Heart left ventricle (tissue), 16 donors: ENCODE data around the gene YPEL4. TPM values are rescaled to one million over a fixed set of nuclear protein-coding genes. Genes with fewer than 3 reads are reported as not detected.

Experiments
- ATAC-seq, 4 donors: fragments of 200-7000 bp; cut with Tn5 transposase; one replicate each; pipeline ENCODE4 v1.9.1; 2020 to 2022; ENCODE audit warnings: moderate library complexity in 4 of 4, mild to moderate bottlenecking in 3 of 4, moderate number of reproducible peaks in 1 of 4
- DNase-seq, 5 donors: peaks; one replicate each; pipeline ENCODE4 v3.0.0-alpha.2; 2020
- H3K27ac ChIP-seq, 12 donors: fragments of 200-600 bp; sonication (generic) in 4 of 12; one replicate each; pipeline versions ENCODE4 v1.5.0 to v1.8.0; 2016 to 2022; ENCODE audit warnings: mild to moderate bottlenecking in 2 of 12
- H3K27me3 ChIP-seq, 9 donors: fragments of 200-600 bp; sonication (generic) in 2 of 9; one replicate each; pipeline versions ENCODE4 v1.5.1 to v1.8.0; 2016 to 2022; ENCODE audit warnings: mild to moderate bottlenecking in 3 of 9
- H3K36me3 ChIP-seq, 9 donors: fragments of 200-600 bp; sonication (generic) in 2 of 9; one replicate each; pipeline versions ENCODE4 v1.5.0 to v1.8.0; 2018 to 2022; ENCODE audit warnings: mild to moderate bottlenecking in 2 of 9
- H3K4me1 ChIP-seq, 12 donors: fragments of 200-600 bp; sonication (generic) in 4 of 12; one replicate each; pipeline versions ENCODE4 v1.5.0 to v1.8.0; 2016 to 2022; ENCODE audit warnings: mild to moderate bottlenecking in 3 of 12
- H3K4me3 ChIP-seq, 12 donors: fragments of 200-600 bp; sonication (generic) in 4 of 12; one replicate each; pipeline versions ENCODE4 v1.5.0 to v1.8.0; 2017 to 2022; ENCODE audit warnings: mild to moderate bottlenecking in 9 of 12, moderate library complexity in 4 of 12
- H3K9me3 ChIP-seq, 12 donors: fragments of 200-600 bp; sonication (generic) in 4 of 12; one replicate each; pipeline versions ENCODE4 v1.5.0 to v1.8.0; 2016 to 2022; ENCODE audit warnings: mild to moderate bottlenecking in 1 of 12
- POLR2A ChIP-seq, 2 donors: fragments of 450-650 bp; IDR thresholded peaks; one replicate each; pipeline ENCODE4 v1.6.1; 2017; ENCODE audit warnings: antibody characterized with exemption in 2 of 2, mild to moderate bottlenecking in 2 of 2, moderate library complexity in 2 of 2
- WGBS, 4 donors: extraction: QIAGEN DNeasy Blood & Tissue Kit in 2 of 4; methylation state at CpG; one replicate each; pipeline versions ENCODE4 v1.1.5 to v1.1.7; 2013 to 2018; 5-methylcytosine and 5-hydroxymethylcytosine counted together
- intact Hi-C, 10 donors: fragments of 100-400 bp; cut with DNase I; formaldehyde crosslinking; loops; one replicate each; pipeline versions ENCODE4 v1.11.1 to v1.14.2; 2022
- polyA plus RNA-seq, 2 donors: library from polyadenylated mRNA; stranded (reverse); fragments of 200-250 nt; gene quantifications; one replicate each; pipeline ENCODE4 v1.2.3, GENCODE V29; 2013
- total RNA-seq, 9 donors: library from RNA; depleted of rRNA in 2 of 9; stranded (reverse); fragments of >200 nt in 2 of 9; fragmentation: NEBNext Ultra II Directional in 3 of 9; extraction: Animal tissue kit (Norgen Biotek cat#: 25700) in 3 of 9; gene quantifications; one replicate each; pipeline versions ENCODE4 v1.1.0 to v1.2.4, GENCODE V29; 2016 to 2023
- TF ChIP-seq, protein P1 (sequence below), 12 donors: fragments of 200-600 bp; sonication (generic) in 4 of 12; IDR thresholded peaks; one replicate each; pipeline versions ENCODE4 v1.5.0 to v1.8.0; 2018 to 2022; ENCODE audit warnings: antibody characterized with exemption in 12 of 12, mild to moderate bottlenecking in 5 of 12
- donor health status: ischemic (EF 13 %, LVEDD 7.1; RV severe dilation, severe dysfunction).
- donor health status: healthy with polysubstance abuse.
- donor health status: DM: no; HTN: yes; CAD: no.
- donor health status: DM: no; HTN: no; CAD: no.
- donor health status: ischemic (EF 25% LVEDD 6.9; RV normal size, moderate dysfunction).
- donor health status: ischemic (EF 25% LVEDD 5.7; RV mildly dilated, moderate dysfunction).
- donor health status: healthy.
- donor health status: DM: yes; HTN: yes; CAD: no.
- donor health status: ischemic (EF 35%, LVEDD 5.7; RV mildly dilated, moderate dysfunction).
- donor health status: nonischemic (EF 11% LVEDD 7.7; RV severe dilation, severe dysfunction).
- donor health status: DM: yes; HTN: yes; CAD: no.
- donor health status: PGD.
- donor health status: ischemic (EF 29% LVEDD 5.4; RV normal size, mild dysfunction).
- donor health status: nonischemic (EF 23%, LVEDD 6.1; RV moderate dilation, normal function).

Gene YPEL4
- total and polyA plus RNA-seq, 11 donors: 0.16 to 2.2 (median 0.67) TPM

DNA sequence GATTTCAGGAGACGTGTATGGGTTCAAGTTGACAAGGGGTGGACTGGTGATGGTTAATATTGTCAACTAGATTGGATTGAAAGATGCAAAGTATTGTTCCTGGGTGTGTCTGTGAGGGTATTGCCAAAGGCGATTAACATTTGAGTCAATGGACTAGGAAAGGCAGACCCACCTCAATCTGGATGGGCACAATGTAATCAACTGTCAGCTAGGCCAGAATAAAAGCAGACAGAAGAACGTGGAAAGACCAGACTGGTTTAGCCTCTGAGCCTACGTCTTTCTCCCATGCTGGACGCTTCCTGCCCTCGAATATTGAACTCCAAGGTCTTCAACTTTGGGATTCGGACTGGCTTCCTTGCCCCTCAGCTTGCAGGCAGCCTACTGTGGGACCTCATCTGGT, 1.7 kb upstream of the YPEL4 start:
- TF ChIP-seq POLR2A (IDR thresholded peaks at IDR 0.05): no peak
- TF ChIP-seq, protein P1, sequence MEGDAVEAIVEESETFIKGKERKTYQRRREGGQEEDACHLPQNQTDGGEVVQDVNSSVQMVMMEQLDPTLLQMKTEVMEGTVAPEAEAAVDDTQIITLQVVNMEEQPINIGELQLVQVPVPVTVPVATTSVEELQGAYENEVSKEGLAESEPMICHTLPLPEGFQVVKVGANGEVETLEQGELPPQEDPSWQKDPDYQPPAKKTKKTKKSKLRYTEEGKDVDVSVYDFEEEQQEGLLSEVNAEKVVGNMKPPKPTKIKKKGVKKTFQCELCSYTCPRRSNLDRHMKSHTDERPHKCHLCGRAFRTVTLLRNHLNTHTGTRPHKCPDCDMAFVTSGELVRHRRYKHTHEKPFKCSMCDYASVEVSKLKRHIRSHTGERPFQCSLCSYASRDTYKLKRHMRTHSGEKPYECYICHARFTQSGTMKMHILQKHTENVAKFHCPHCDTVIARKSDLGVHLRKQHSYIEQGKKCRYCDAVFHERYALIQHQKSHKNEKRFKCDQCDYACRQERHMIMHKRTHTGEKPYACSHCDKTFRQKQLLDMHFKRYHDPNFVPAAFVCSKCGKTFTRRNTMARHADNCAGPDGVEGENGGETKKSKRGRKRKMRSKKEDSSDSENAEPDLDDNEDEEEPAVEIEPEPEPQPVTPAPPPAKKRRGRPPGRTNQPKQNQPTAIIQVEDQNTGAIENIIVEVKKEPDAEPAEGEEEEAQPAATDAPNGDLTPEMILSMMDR (IDR thresholded peaks at IDR 0.05): no peak
- WGBS, 4 donors: 79 to 88% (median 84%) methylated on average over 7 of the region's 7 CpGs
- intact Hi-C loops: no loop called here
- H3K27ac ChIP-seq: no peak overlapping the region
- ATAC-seq: no peak
- no peak for DNase-seq
- peaks cover 4 to 48% (median 30%) of the 10 kb centered on the region in 9 donors for H3K27me3 ChIP-seq
- no peaks in the 10 kb centered on the region for H3K36me3 ChIP-seq
- H3K4me1 ChIP-seq: peaks cover 0 to 55% (median 17%) of the 10 kb centered on the region in 12 donors
- H3K4me3 ChIP-seq: no peak overlapping the region
- H3K9me3 ChIP-seq: no peaks in the 10 kb centered on the region

DNA sequence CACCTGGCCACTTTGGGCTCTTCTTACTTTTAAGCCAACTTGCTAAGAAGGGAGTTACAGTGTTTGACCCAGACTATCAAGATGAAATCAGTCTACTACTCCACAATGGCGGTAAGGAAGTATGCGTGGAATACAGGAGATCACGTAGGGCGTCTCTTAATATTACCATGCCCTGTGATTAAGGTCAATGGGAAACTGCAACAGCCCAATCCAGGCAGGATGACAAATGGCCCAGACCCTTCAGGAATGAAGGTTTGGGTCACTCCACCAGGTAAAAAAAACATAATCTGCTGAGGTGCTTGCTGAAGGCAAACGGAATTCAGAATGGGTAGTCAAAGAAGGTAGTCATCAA, 1.0 kb upstream of the YPEL4 start:
- H3K4me1 ChIP-seq: peaks cover 0 to 62% (median 24%) of the 10 kb centered on the region in 12 donors
- ATAC-seq (no peak), DNase-seq (no peak)
- intact Hi-C loops: no loop called here
- no peaks in the 10 kb centered on the region for H3K9me3 ChIP-seq
- H3K27me3 ChIP-seq: peaks cover 4 to 54% (median 34%) of the 10 kb centered on the region in 9 donors
- H3K4me3 ChIP-seq: no peak overlapping the region
- TF ChIP-seq, protein P1 (IDR thresholded peaks at IDR 0.05): no peak
- no peak for TF ChIP-seq POLR2A (IDR thresholded peaks at IDR 0.05)
- no peaks in the 10 kb centered on the region for H3K36me3 ChIP-seq
- 56 to 73% (median 70%) methylated on average over 5 of the region's 5 CpGs for WGBS, 4 donors
- no peak overlapping the region for H3K27ac ChIP-seq

DNA sequence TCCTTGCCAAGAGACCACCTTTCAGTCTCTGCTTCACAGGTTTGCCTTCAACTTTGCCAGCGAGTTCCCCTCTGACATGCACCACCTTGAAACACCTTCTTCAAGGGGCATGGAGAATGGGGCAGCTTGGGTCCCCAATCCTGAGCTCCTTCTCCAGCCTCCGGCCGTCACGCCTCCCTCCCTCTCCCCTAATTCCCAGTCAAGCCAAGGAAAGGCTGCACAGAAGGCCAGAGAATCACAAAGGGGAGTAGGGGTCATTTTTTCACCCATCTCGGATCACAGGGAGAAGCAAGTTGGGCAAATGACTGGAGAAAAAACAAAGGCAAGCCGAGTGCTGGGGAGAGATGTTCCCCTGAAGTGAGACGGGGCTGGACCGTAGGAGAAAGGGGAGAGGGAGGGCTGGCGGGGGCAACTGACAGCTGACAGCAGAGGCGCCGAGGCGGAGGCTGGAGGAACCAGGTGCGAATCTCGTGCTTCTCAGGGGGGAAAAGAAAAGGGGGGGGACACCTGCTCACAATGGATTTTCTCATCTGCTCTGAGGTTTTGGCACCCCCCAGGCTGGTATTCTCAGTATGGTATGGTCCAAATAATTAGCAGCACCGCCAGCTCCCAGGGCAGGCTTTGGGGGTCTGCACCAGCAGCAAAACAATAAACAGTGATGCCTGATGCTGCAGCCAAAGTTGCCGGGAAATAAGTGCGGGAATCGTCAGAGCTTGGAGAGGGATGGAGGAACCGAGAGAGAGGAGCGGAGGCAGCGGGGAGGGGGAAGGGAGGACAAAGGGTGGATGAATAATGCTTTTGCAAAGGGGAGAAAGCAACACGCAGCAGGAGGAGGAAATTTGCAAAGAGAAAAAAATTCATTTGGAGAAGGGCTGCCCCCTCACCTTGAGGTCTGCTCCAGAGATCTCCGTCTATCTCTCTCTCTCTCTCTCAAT, 644 bp downstream of the YPEL4 start:
- ATAC-seq: no peak
- 2 to 3% (median 2%) methylated on average over 23 of the region's 23 CpGs for WGBS, 4 donors
- Histone ChIP-seq H3K27ac (peak overlapping the region in 1 of 12 donors; percentile 28), H3K4me1 (peaks cover 2 to 79% (median 39%) of the 10 kb centered on the region in 12 donors), H3K27me3 (peaks cover 4 to 54% (median 34%) of the 10 kb centered on the region in 9 donors), H3K4me3 (peak overlapping the region; percentile 6 to 62 (median 44)), H3K36me3 (no peaks in the 10 kb centered on the region), H3K9me3 (no peaks in the 10 kb centered on the region)
- TF ChIP-seq, protein P1 (IDR thresholded peaks at IDR 0.05): no peak
- TF ChIP-seq POLR2A (IDR thresholded peaks at IDR 0.05): no peak
- intact Hi-C loops: loop anchor here in 7 of 10 donors (5.0 to 10.0 kb wide), 6 partner anchors 82 to 866 kb away; partner anchors contain the start of gene UBE2L6 (in 1 of the 7)
- peak in 1 of 5 donors; percentile 67 for DNase-seq
